Stimulated activated CD8-positive, alpha-beta memory T cell treated with anti-CD3 and anti-CD28 coated beads, Interleukin-15, amount 100 ng/mL, for 24 hours (primary cell): ENCODE results near the gene GZMH.
"Not testable (repeated sequence)": the region's sequence is repeated elsewhere in the genome, so short reads cannot be mapped to it uniquely, and the experiment has no call there.

Experiments used
- DNase-seq: peaks from one replicate; pipeline ENCODE4 v3.0.0-alpha.2; 2020; ENCODE audit warnings: low read depth

GZMH gene

GRCh38 chr14:24609655-24610344 is at the start of gene GZMH:
Gene GZMH, minus strand, starts transcription at chr14:24609685. Its CDS starts 72 bp downstream, at chr14:24609613.
- DNase-seq: no peak

GRCh38 chr14:24648361-24648760 is 38.9 kb upstream of the GZMH start:
- DNase-seq: not testable (repeated sequence)

DNA sequence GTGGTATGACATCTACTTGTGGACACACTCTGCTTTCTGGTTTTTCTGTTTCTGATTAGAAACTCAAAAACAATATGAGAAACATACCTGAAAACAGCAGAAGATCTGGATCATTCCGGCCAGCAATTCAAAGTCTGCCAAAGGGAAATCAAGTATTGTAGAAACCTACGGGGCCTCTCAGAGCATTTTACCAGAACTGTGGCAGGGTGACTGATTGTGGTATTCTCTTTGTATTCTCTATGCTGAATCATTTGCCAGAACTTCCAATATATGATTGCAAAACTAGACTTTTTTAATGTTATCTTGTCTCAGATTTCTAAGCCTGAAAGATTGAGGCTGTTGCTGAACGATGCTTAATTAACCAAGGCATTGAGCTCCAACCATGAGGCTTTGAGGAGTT is 30.4 kb upstream of the GZMH start:
- no peak for DNase-seq

GRCh38 chr14:24639270-24639669 is 29.8 kb upstream of the GZMH start:
- DNase-seq: no peak

DNA sequence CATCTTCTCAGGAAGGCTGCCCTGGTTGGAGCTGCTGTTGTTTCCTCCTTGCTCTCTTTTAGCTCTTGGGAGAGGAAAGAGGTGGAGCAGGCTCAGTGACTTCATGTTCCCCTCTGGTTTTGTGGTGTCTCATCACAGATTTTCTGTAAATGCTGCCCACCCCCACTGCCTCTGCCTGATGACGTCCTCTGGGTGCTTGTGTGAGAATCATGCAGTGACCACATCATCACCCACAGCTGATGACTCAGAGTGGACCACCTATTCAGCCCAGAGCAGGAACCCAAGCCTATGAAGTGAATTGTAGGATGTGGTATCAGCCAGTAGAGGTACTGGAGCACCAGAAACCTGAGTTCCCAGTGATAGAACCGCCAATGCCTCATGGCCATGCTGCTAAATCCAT is 24.7 kb upstream of the GZMH start, which contains the start of gene GZMB:
GZMB (minus strand) TSS at position 33 of the 400 bp plus-strand sequence; CDS start at position 3, 30 bp downstream.
- DNase-seq: peak; percentile 42

- DNase-seq: no peak
Observed at GRCh38 chr14:24633353-24633752, 23.9 kb upstream of the GZMH start.

DNA sequence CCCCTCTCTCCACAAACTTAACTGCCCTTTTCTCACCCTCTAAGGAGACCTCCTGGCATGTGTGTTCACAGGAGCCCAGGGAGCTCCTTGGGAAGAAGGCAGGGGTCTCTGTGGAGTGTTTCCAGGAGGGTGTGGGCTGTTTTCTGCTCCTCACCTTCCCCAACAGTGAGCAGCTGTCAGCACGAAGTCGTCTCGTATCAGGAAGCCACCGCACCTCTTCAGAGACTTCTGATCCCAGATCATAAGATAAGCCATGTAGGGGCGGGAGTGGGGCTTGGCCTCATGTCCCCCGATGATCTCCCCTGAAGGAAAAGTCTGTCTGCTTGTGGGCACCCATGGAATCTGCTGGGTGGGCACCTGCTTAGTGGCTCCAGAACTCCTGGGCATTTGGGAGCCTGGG is 23.3 kb upstream of the GZMH start:
- no peak for DNase-seq

DNA sequence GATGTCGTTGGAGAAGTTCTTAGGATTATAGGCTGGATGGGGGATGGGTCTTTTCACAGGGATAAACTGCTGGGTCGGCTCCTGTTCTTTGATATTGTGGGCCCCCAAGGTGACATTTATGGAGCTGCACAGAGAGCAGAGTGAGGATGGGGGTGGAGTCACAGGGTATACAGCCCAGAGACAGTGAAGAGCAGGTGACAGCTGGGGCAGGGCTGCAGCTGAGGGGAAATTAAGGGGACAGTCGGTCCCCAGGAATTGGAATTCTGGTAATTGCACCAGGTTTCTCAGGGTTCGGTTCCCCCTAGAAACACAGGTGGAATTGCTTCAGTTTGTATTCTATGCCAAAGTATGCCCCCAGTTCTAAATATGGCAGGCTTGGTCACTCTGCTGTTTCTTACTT is 22.9 kb upstream of the GZMH start:
- DNase-seq: no peak

GRCh38 chr14:24631749-24632335 is 22.4 kb upstream of the GZMH start:
- DNase-seq: no peak

- DNase-seq: no peak
Observed at GRCh38 chr14:24630872-24631477, 21.5 kb upstream of the GZMH start.

- no peak for DNase-seq
Observed at GRCh38 chr14:24630087-24630871, 20.8 kb upstream of the GZMH start.

DNA sequence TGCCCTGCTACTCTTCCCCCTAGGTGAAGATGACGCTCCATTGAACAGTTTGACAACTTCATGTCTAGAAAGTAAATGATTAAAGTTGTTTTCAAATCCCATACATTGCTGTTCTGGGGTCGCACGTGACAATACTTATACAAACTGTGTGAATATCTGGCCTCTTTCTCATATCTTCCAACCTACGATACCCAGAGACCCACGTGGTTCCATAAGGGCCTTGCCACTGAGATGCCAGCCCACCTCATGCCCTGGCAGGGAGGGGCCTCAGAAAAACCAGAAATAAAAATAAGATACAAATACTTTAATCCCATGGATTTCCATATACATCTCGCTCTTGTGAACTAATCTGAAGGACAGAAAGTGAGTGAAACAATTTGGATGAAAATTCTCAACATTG is 20.0 kb upstream of the GZMH start:
- no peak for DNase-seq

DNA sequence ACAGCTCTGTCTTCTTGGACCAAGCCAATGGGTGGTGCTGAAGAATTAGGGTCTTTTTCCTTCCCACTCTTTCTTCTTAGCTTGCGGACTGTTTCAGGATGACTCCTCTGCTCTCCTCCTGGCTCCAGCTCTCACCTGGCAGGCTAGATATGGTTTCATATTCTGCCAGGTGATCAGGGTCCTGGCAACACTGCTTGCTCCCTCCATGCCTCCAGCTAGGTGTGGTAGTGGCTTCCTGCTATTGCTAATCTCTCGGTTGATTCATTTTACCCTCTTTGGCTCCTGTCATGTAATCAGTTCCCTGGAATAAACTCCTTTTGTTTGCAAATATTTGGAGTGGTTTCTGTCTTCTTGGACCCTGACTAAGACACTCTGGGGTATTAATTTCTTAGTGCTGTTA is 4.3 kb upstream of the GZMH start:
- DNase-seq: no peak

- DNase-seq: no peak
Observed at GRCh38 chr14:24613241-24613640, 3.8 kb upstream of the GZMH start.

GRCh38 chr14:24612196-24612595 is 2.7 kb upstream of the GZMH start:
- no peak for DNase-seq

GRCh38 chr14:24607635-24608514 is 1.6 kb downstream of the GZMH start:
- DNase-seq: no peak

DNA sequence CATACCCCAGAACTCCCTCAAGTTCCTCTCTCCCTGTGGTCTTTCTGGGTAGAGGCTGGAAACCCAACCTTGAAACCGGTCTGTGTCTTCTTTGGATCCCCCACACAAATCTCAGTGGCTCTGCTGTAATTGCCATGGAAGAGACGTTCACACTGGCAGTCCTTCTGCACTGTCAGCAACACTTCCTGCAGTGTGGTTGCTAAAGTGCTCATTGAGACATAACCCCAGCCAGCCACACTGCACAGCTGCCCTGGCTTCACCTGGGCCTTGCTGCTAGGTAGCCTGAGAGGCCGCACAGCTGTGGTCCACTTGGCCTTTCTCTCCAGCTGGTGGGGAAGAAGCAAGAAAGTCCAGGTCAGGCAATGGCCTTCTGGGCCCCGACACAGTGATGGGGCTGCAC is 2.4 kb downstream of the GZMH start:
- no peak for DNase-seq

DNA sequence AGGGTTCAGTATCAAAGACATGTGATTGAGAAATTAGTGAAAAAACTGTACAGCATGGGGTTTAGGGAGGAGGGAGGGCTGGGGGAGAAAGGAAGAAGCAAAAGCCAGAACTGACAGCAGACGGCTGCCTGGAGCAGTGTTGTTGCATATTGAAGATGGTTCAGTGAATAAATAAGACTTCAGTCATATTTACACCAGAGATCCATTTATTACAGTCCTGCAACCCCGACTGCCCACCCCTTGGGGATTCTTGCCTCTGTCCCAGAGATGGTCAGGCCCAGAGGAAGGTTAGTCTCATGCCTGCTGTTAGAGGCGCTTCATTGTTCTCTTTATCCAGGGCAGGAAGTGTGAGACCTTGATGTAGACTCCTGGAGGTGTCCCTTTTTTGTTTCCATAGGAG is 3.2 kb downstream of the GZMH start:
- DNase-seq: no peak

DNA sequence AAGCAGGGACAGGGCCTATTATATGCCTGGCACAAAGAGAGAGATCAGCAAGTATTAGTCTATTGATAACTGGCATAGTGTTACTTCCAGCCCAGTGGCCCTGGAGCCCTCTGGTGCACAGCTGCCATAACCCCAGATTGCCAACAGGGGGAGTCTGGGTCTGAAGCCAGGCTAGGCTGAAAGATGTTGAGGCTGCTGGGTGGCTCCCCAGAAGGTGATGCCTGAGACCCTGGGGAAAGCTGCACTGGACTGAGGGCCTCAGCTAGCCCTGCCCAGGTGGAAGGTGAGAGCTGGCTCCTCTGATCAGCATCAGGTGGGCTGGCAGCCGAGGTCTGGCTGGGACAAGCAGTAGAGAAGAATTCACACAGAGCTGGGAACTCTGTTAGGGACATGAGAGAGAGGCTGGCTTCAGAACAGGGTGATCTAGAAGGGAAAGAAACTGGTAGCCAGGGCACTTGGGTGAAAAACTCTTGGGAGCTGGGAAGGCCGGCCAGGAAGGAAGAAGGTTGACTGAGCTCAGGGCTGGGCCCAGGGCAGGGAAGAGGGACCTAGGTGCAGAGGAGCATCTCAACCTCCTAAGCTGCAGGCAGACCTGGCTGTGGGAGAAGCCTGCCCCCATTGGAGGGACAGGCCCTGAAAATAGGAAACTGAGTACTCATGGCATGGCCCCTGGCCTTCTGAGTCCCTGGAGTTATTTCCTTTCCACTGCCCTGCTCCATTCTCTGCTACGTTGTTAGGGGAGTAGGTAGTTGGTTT is 3.9 kb downstream of the GZMH start:
- DNase-seq: peak; percentile 32

- DNase-seq: no peak
Observed at GRCh38 chr14:24597403-24597802, 12.1 kb downstream of the GZMH start.
